ENCODE measurements around the gene UQCC5.

GRCh38 chr3:52495777-52496602 is 40.4 kb upstream of the UQCC5 start:
- TF ChIP-seq POLR2A (IDR thresholded peaks at IDR 0.05), result no peak
- TF ChIP-seq CTCF (IDR thresholded peaks at IDR 0.05 in 8 of 11, conservative IDR thresholded peaks at IDR 0.05 in 3 of 11), result no peak
- TF ChIP-seq POLR2AphosphoS5 (IDR thresholded peaks at IDR 0.05), result peak in 2 of 3 donors; percentile 63 to 67

Measured in spleen (tissue), 7 donors.